GM23338 (cell line): Measurements from ENCODE around the gene PALLD. TPM values are rescaled to one million over a fixed set of nuclear protein-coding genes. Genes with fewer than 3 reads are reported as not detected.

Experiments
- ATAC-seq: fragments of 200-7000 bp; cut with Tn5 transposase; 3 replicates; pipeline ENCODE4 v1.9.1; 2020
- DNase-seq: peaks from one replicate; pipeline ENCODE4 v3.0.0-alpha.2; 2015; ENCODE audit warnings: low spot score
- H2AFZ ChIP-seq: fragments of 200-600 bp; sonication (generic); 2 replicates; pipeline ENCODE4 v1.8.0; 2016; ENCODE audit warnings: antibody characterized with exemption, mild to moderate bottlenecking, moderate library complexity
- H3F3A ChIP-seq: fragments of 200-600 bp; sonication (generic); replicated peaks from 2 replicates; pipeline ENCODE4 v1.8.0; 2017; ENCODE audit warnings: antibody characterized with exemption, mixed run types, low read depth
- H3K27ac ChIP-seq: fragments of 200-600 bp; sonication (generic); 2 replicates; pipeline ENCODE4 v1.6.1; 2016; ENCODE audit warnings: low read depth
- H3K27me3 ChIP-seq: fragments of 200-600 bp; sonication (generic); 2 replicates; pipeline ENCODE4 v1.8.0; 2016; ENCODE audit warnings: mild to moderate bottlenecking, mixed run types, moderate library complexity; ENCODE audit not compliant: insufficient read depth
- H3K36me3 ChIP-seq: fragments of 200-600 bp; sonication (generic); 2 replicates; pipeline ENCODE4 v1.8.0; 2016; ENCODE audit warnings: mild to moderate bottlenecking; ENCODE audit not compliant: insufficient read depth
- H3K4me1 ChIP-seq: fragments of 200-600 bp; sonication (generic); 2 replicates; pipeline ENCODE4 v1.8.0; 2016; ENCODE audit warnings: mild to moderate bottlenecking, moderate library complexity; ENCODE audit not compliant: insufficient read depth
- H3K4me2 ChIP-seq: fragments of 200-600 bp; sonication (generic); 2 replicates; pipeline ENCODE4 v1.7.1; 2017; ENCODE audit warnings: mixed run types
- H3K4me3 ChIP-seq: fragments of 200-600 bp; sonication (generic); 2 replicates; pipeline ENCODE4 v1.6.1; 2016; ENCODE audit warnings: mixed run types
- H3K79me2 ChIP-seq: fragments of 200-600 bp; sonication (generic); replicated peaks from 2 replicates; pipeline ENCODE4 v1.8.0; 2017; ENCODE audit warnings: mild to moderate bottlenecking; ENCODE audit not compliant: insufficient read depth
- H3K9me2 ChIP-seq: fragments of 200-600 bp; sonication (generic); 2 replicates; pipeline ENCODE4 v1.8.0; 2017; ENCODE audit not compliant: insufficient read depth
- H4K20me1 ChIP-seq: fragments of 200-600 bp; sonication (generic); replicated peaks from 2 replicates; pipeline ENCODE4 v1.8.0; 2017; ENCODE audit warnings: mild to moderate bottlenecking; ENCODE audit not compliant: insufficient read depth
- H3K27ac Mint-ChIP-seq: 2 replicates; pipeline ENCODE4 v1.8.0; 2020; ENCODE audit warnings: inconsistent platforms, mild to moderate bottlenecking, moderate library complexity, mixed read lengths
- H3K27me3 Mint-ChIP-seq: 3 replicates; pipeline ENCODE4 v1.8.0; 2022; ENCODE audit warnings: low read depth, mild to moderate bottlenecking, moderate library complexity, mixed read lengths, inconsistent platforms; ENCODE audit not compliant: insufficient read depth, poor library complexity
- H3K36me3 Mint-ChIP-seq: 3 replicates; pipeline ENCODE4 v1.8.0; 2021; ENCODE audit warnings: low read depth, mild to moderate bottlenecking, inconsistent platforms, moderate library complexity, mixed read lengths
- H3K4me1 Mint-ChIP-seq: 3 replicates; pipeline ENCODE4 v1.8.0; 2020; ENCODE audit warnings: mild to moderate bottlenecking, inconsistent platforms, mixed read lengths
- H3K4me3 Mint-ChIP-seq: 3 replicates; pipeline ENCODE4 v1.8.0; 2021; ENCODE audit warnings: moderate library complexity, mild to moderate bottlenecking, inconsistent platforms, mixed read lengths
- H3K9me3 Mint-ChIP-seq: 3 replicates; pipeline ENCODE4 v1.8.0; 2020; ENCODE audit warnings: moderate library complexity, mild to moderate bottlenecking, inconsistent platforms, mixed read lengths
- CREB1 ChIP-seq: fragments of 250-450 bp; sonication (Bioruptor Pico); IDR thresholded peaks from 2 replicates; pipeline ENCODE4 v1.5.0; 2020; ENCODE audit warnings: low read depth, mild to moderate bottlenecking, moderate library complexity
- CTCF ChIP-seq, 2 experiments: fragments of 200-600 bp in 1 of 2; sonication (generic) in 1 of 2; conservative IDR thresholded peaks; 2 replicates each; pipeline versions ENCODE4 v1.5.1 to v1.6.1; 2016 to 2017; ENCODE audit warnings: antibody characterized with exemption in 2 of 2, low read depth in 2 of 2, mild to moderate bottlenecking in 2 of 2, moderate library complexity in 1 of 2
- ETS1 ChIP-seq: IDR thresholded peaks from 2 replicates; pipeline ENCODE4 v1.6.1; 2016; ENCODE audit warnings: antibody characterized with exemption
- EZH2 ChIP-seq: fragments of 200-600 bp; sonication (generic); IDR thresholded peaks from one replicate; pipeline ENCODE4 v1.8.0; 2017; ENCODE audit warnings: antibody characterized with exemption, mild to moderate bottlenecking, low read depth; ENCODE audit not compliant: unreplicated experiment
- EZH2phosphoT487 ChIP-seq: fragments of 200-600 bp; sonication (generic); IDR thresholded peaks from one replicate; pipeline ENCODE4 v1.8.1; 2018; ENCODE audit warnings: antibody characterized with exemption; ENCODE audit not compliant: unreplicated experiment
- JUNB ChIP-seq: IDR thresholded peaks from one replicate; pipeline ENCODE4 v1.6.1; 2016; ENCODE audit warnings: antibody characterized with exemption; ENCODE audit not compliant: unreplicated experiment
- NANOG ChIP-seq: IDR thresholded peaks from 2 replicates; pipeline ENCODE4 v1.6.1; 2016; ENCODE audit warnings: antibody characterized with exemption, borderline replicate concordance
- POLR2AphosphoS5 ChIP-seq: IDR thresholded peaks from 2 replicates; pipeline ENCODE4 v1.6.1; 2016; ENCODE audit warnings: antibody characterized with exemption, low read depth
- REST ChIP-seq: IDR thresholded peaks from one replicate; pipeline ENCODE4 v1.6.1; 2018; ENCODE audit warnings: antibody characterized with exemption; ENCODE audit not compliant: unreplicated experiment
- STAT1 ChIP-seq: IDR thresholded peaks from one replicate; pipeline ENCODE4 v1.6.1; 2016; ENCODE audit warnings: antibody characterized with exemption; ENCODE audit not compliant: unreplicated experiment
- ZNF114 ChIP-seq: fragments of 250-450 bp; sonication (Bioruptor Pico); IDR thresholded peaks from 2 replicates; pipeline ENCODE4 v1.5.0; 2020; ENCODE audit warnings: mild to moderate bottlenecking, moderate library complexity
- ZNF331 ChIP-seq: fragments of 250-450 bp; sonication (Bioruptor Pico); IDR thresholded peaks from 2 replicates; pipeline ENCODE4 v1.5.0; 2020; ENCODE audit warnings: low read depth, mild to moderate bottlenecking, moderate library complexity
- ZNF462 ChIP-seq: fragments of 250-450 bp; sonication (Bioruptor Pico); IDR thresholded peaks from 2 replicates; pipeline ENCODE4 v1.5.0; 2020; ENCODE audit warnings: mild to moderate bottlenecking, moderate library complexity
- polyA plus RNA-seq: library from polyadenylated mRNA; unstranded; fragments of >200 nt; fragmentation: Nextera tagmentation; extraction: Ambion mirVana; gene quantifications from 2 replicates; pipeline ENCODE4 v1.2.1, GENCODE V29; 2016
- total RNA-seq: library from RNA; depleted of rRNA; stranded (reverse); fragments of >200 nt; shearing (Covaris generic); gene quantifications from 2 replicates; pipeline ENCODE4 v1.2.3, GENCODE V29; 2014

PALLD gene
- total and polyA plus RNA-seq, 2 experiments from 2014 or later = 13.1 to 30.2 TPM

GRCh38 chr4:168860827-168861226 lies 364.0 kb downstream of the PALLD start:
- no peak overlapping the region for H3K27ac ChIP-seq
- peaks cover 8% of the 10 kb centered on the region for H3K4me1 ChIP-seq
- peaks cover 10% of the 10 kb centered on the region; the same call in 2 of the 3 replicates for H3K36me3 Mint-ChIP-seq
- H2AFZ ChIP-seq = no peak overlapping the region
- H3K27me3 ChIP-seq = no peaks in the 10 kb centered on the region
- H3K4me2 ChIP-seq = no peak overlapping the region
- TF ChIP-seq ZNF331 (CRISPR knock-in tag) = no peak
- no peak for TF ChIP-seq NANOG
- no peak for TF ChIP-seq CREB1 (CRISPR knock-in tag)
- TF ChIP-seq ZNF114 (CRISPR knock-in tag) = no peak
- no peak for TF ChIP-seq CTCF (conservative IDR thresholded peaks at IDR 0.05; ENCODE audit: low read depth in 2 of 2)
- no peak for TF ChIP-seq ETS1
- TF ChIP-seq STAT1 = no peak
- no peak for TF ChIP-seq POLR2AphosphoS5
- no peak for TF ChIP-seq EZH2
- no peak for TF ChIP-seq REST
- no peak for TF ChIP-seq EZH2phosphoT487
- no peak for TF ChIP-seq ZNF462 (CRISPR knock-in tag)
- TF ChIP-seq JUNB = no peak
- DNase-seq = no peak
- ATAC-seq = no peak
- H4K20me1 ChIP-seq = no peaks in the 10 kb centered on the region
- H3K4me3 Mint-ChIP-seq = no peak overlapping the region
- no peaks in the 10 kb centered on the region for H3F3A ChIP-seq
- H3K27ac Mint-ChIP-seq = no peak overlapping the region
- no peaks in the 10 kb centered on the region for H3K79me2 ChIP-seq
- no peaks in the 10 kb centered on the region for H3K9me3 Mint-ChIP-seq
- peaks cover 2% of the 10 kb centered on the region for H3K27me3 Mint-ChIP-seq
- peaks cover 38% of the 10 kb centered on the region for H3K4me1 Mint-ChIP-seq
- no peaks in the 10 kb centered on the region for H3K36me3 ChIP-seq
- no peak overlapping the region for H3K4me3 ChIP-seq
- H3K9me2 ChIP-seq = peaks cover 3% of the 10 kb centered on the region; the same call in 1 of the 2 replicates
